Coronary artery (tissue), 2 donors: ENCODE results near the gene DGCR6L.
"Not testable (repeated sequence)": the region's sequence is repeated elsewhere in the genome, so short reads cannot be mapped to it uniquely, and the experiment has no call there.

ENCODE experiments used
- DNase-seq: peaks from one replicate; pipeline ENCODE4 v3.0.0-alpha.2; 2017; ENCODE audit warnings: low spot score
- H3K27ac ChIP-seq, 2 donors: fragments of 200-600 bp; sonication (generic); one replicate each; pipeline ENCODE4 v1.5.1; 2016 to 2019
- H3K4me3 ChIP-seq: fragments of 200-600 bp; sonication (generic); 2 replicates; pipeline ENCODE4 v1.5.1; 2016; ENCODE audit warnings: mild to moderate bottlenecking, moderate library complexity
- TF ChIP-seq, protein P1 (sequence below): fragments of 200-600 bp; sonication (generic); IDR thresholded peaks from one replicate; pipeline ENCODE4 v1.5.1; 2019; ENCODE audit warnings: antibody characterized with exemption

Gene DGCR6L

DNA sequence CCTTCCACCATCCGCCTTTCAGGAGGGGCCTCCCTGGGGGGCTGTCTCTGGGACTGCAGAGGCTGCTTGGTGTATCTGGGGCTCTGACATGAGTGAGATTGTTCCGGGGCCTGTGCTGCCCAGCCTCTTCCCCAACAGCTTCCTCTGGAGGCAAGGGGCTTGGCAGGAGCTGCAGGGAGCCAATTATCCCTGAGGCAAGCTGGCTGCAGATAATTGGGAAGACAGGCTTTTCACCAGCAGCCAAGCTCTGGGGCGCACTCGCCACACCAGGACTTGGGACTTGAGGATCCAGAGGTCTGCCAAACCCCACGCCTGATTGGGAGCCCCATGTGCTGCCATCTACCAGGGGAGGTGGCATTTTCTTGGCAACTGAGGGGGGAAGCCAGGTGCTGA lies 36.2 kb downstream of the DGCR6L start:
- H3K27ac ChIP-seq: no peak overlapping the region
- H3K4me3 ChIP-seq: no peak overlapping the region
- TF ChIP-seq, protein P1, sequence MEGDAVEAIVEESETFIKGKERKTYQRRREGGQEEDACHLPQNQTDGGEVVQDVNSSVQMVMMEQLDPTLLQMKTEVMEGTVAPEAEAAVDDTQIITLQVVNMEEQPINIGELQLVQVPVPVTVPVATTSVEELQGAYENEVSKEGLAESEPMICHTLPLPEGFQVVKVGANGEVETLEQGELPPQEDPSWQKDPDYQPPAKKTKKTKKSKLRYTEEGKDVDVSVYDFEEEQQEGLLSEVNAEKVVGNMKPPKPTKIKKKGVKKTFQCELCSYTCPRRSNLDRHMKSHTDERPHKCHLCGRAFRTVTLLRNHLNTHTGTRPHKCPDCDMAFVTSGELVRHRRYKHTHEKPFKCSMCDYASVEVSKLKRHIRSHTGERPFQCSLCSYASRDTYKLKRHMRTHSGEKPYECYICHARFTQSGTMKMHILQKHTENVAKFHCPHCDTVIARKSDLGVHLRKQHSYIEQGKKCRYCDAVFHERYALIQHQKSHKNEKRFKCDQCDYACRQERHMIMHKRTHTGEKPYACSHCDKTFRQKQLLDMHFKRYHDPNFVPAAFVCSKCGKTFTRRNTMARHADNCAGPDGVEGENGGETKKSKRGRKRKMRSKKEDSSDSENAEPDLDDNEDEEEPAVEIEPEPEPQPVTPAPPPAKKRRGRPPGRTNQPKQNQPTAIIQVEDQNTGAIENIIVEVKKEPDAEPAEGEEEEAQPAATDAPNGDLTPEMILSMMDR: no peak
- DNase-seq: no peak

DNA sequence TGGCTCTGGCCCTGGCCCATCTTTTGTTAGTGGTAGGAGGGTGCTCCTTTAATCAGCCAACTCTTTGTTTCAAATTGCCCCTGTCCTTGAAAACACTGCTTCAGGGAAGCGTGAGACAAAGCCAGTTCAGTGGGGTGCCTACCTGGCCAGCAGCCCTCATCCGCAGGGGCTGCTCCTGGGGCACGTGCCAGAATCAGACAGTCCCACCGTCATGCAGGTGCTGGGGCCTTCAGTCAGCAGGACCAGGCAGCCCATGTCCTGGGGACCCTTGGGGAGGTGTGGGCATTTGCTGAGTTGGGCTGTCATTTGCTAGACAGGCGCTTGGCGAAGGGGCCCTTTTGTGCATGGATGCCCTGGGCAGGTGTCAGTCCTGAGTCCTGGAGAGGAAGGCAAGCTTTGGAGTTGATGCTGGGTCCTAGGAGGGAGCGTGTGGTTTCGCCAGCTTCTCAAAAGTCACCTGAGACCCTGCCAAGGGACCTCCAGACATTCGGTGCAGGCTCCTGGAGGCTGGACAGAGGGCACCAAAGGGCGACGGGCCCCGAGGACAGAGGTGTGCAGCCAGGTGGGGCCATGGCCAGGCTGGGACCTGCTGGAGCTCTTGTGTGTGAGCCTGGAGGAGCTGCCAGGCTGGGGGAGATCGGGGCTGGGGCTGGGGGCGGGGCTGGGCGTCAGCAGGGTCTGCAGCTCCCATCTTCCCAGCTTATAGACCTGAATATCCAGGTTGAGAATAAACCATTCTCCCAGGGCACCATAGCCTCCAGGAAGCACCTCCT lies 36.8 kb downstream of the DGCR6L start:
- TF ChIP-seq, protein P1: no peak
- no peak overlapping the region for H3K4me3 ChIP-seq
- H3K27ac ChIP-seq: no peak overlapping the region
- no peak for DNase-seq

DNA sequence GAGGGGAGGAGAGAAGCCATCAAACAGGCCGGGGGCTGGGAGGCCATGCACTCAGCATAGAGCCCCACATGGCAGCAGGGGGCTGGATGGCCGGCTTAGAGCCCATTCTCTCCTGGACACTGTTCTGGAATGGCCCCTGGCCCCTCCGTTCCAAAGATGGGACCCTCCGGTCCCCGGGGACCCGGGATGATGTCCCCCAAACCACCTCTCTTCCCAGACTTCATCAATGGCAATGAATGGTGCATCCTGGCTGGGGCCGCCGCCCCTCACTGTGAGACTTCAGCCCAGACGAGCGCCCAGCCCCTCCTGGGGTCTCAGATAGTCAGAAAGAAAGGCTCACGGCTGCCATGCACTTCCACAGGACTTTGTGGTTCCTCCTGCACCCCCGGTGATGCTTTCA lies 38.0 kb downstream of the DGCR6L start:
- no peak for DNase-seq
- Histone ChIP-seq H3K27ac (no peak overlapping the region), H3K4me3 (no peak overlapping the region)
- TF ChIP-seq, protein P1: no peak

DNA sequence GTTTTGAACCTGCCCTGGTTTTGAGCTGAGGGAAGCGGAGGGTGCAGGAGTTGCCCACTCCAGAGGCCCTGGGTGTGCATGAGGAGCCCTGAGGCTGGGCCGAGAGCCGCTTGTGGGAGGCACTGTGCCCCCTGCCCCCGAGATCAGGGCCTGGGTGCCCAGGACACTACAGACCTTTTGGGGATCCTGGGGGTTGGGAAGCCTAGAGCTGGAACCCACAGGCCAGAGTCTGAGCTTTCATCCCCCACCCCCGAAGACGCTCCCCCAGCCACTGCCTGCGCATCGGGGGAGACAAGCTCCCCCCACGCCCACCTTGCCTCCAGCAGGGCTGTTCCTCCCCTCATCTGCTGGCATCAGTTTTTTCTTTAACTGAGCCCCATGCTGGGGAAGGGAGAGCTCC lies 38.4 kb downstream of the DGCR6L start:
- not testable (repeated sequence) for H3K4me3 ChIP-seq, H3K27ac ChIP-seq, DNase-seq

DNA sequence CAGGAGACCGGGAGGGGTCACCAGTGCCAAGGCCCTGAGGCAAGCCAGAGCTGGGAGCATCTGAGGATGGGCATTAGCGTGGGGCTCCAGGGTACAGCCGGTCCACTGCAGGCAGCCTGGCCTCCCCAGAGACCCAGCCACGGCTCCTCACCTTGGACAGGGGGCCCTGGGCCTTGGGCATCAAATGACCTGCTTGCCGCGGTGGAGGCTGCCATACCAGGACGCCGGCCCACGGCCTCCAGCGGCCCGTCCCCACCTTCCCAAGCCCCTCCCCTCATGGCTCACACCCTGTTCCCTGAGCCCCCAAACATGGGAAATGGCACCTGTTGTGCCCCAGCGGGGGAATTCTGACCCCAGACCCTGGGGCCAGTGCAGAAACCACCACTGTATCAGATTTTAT lies 39.0 kb downstream of the DGCR6L start:
- TF ChIP-seq, protein P1: no peak
- no peak overlapping the region for H3K27ac ChIP-seq
- no peak for DNase-seq
- no peak overlapping the region for H3K4me3 ChIP-seq

DNA sequence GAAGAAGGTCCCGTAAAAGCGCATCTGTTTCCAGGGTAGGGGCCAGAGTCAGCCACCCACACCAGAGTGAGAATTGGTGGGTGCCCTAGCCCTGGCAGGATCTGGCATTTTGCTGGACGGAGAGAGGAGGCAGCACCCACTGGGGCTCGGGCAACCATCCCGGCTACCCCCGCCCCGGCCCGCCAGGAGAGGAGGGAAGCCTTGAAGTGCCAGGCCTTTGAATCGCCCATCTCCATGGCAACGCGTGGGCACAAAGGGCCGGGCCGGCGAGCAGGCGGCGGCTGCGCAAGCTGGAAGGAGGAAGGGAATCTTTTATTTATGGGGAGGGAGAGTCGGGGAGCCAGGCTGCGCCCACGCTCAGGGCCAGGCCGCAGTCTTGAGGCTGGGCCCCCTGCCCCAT lies 39.7 kb downstream of the DGCR6L start:
- not testable (repeated sequence) for DNase-seq, H3K27ac ChIP-seq, H3K4me3 ChIP-seq

DNA sequence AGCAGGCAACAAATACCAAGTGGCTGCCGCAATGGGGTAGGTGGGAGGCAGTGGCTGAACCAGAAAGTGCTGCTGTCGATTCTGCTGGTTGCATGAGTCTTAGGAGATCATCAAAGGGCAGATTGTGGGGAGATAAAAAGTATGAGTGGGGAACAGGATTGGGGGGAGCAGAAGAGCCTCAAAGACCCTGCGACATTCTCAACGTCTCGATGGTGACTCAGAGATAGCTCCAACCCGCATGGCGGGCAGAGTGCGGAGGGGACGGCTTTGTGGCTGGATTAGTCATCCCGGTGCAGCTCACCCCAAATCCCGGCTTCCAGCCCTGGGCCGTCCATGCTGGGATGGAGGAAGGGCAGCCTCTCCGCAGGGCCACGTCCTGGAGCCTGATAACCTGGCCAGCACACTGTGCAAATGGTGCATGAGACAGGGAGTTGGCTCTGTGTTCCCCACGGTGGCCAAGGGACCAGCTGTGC lies 40.2 kb downstream of the DGCR6L start:
- no peak overlapping the region for H3K27ac ChIP-seq
- no peak for DNase-seq
- H3K4me3 ChIP-seq: no peak overlapping the region
- TF ChIP-seq, protein P1: no peak

DNA sequence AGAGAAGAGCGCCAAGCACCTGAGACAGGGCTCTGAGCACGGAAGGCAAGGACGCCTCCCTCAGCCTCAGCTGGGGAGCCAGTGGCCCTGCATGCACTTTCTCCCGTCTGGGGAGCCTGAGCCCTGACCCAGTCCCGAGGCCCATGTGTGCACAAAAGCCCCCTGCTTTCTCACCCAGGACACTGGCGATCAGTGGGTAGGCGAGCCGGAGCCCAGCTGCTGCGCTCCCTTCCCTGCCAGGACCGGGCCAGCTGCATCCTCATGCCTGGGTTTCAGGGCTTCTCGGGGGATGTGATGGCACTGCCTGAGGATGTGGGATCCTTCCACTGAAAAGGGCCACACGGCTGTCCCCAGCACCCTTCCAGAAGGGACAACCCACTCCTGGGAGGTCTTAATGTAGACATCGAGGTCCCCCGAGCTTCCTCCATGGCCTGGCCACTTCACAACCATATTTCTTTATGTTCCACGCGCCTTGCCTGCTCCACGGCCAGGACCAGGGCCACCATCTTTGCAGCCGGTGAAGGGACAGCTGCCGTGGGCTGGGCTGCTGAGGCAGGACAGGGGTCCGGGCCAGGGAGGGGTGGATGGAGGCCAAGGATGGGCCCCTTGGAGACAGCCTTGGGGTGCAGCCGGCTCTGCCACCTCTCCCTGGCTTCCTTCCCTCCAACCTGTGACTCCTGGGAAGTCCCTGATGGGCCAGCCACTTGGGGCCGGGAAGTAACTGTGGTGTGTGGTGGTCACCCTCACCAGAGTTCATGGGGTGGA lies 41.0 kb downstream of the DGCR6L start:
- H3K27ac ChIP-seq, DNase-seq, H3K4me3 ChIP-seq: not testable (repeated sequence)

DNA sequence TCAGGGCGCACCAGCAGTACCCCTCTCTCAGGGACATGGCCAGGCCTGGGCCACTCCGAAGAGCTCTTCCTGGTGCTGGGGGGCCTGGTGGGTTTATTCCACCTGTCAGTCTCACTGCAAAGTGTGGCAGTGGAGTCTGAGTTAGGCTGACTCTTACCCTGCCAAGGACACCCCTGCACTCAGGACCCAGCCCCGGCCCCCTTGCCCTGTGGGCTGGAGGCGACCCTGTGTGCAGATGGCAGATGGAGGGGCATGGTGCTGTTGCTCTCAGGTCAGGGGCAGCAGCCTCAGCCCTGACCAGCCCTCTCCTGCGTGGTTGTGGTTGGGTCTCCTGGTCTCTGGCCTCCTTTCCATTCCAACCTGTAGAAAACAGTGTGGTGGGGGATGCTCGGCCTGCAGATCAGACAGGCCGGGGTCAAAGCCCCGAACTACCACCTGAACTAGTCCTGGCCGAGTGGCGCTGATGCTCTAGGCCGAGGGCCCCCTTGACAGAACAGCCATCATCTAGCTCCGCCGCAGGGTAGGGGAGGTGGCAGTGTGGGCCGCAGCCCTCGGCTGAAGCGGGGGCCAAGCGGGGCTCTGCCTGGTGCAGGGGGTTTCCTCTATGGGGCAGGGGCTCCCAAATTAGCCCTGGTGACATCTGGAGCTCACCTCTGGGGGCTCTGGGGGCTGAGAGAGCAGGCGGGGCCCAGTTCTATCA lies 41.8 kb downstream of the DGCR6L start:
- H3K27ac ChIP-seq, DNase-seq: not testable (repeated sequence)

More for the DNA sequence above, 41.8 kb downstream of the DGCR6L start:
- H3K4me3 ChIP-seq: not testable (repeated sequence)
